Ectodermal cell (in vitro differentiated cells): Measurements from ENCODE around the gene NUP62.
"Not testable (repeated sequence)": the region's sequence is repeated elsewhere in the genome, so short reads cannot be mapped to it uniquely, and the experiment has no call there.

Source experiments
- H3K27ac ChIP-seq: 2 replicates; pipeline ENCODE4 v1.7.0; 2013; ENCODE audit warnings: mild to moderate bottlenecking, low read depth, low read length; ENCODE audit not compliant: insufficient read depth, poor library complexity, severe bottlenecking
- H3K27me3 ChIP-seq: 2 replicates; pipeline ENCODE4 v1.7.0; 2013; ENCODE audit warnings: mild to moderate bottlenecking, low read length; ENCODE audit not compliant: insufficient read depth, control insufficient read depth, poor library complexity, severe bottlenecking
- H3K36me3 ChIP-seq: one replicate; pipeline ENCODE4 v1.7.0; 2013; ENCODE audit warnings: low read length; ENCODE audit not compliant: control insufficient read depth, insufficient read depth
- H3K4me1 ChIP-seq: one replicate; pipeline ENCODE4 v1.7.0; 2013; ENCODE audit warnings: low read length; ENCODE audit not compliant: control insufficient read depth, insufficient read depth
- H3K4me3 ChIP-seq: 2 replicates; pipeline ENCODE4 v1.7.0; 2013; ENCODE audit warnings: low read depth, low read length, control low read depth; ENCODE audit not compliant: insufficient read depth
- H3K9me3 ChIP-seq: 2 replicates; pipeline ENCODE4 v1.7.0; 2013; ENCODE audit warnings: mild to moderate bottlenecking, low read length, moderate library complexity; ENCODE audit not compliant: control insufficient read depth
- WGBS, 2 experiments: methylation state at CpG; one replicate each; pipeline ENCODE4 v1.1.7; 2013; ENCODE audit warnings: missing lambda C conversion rate in 2 of 2; 5-methylcytosine and 5-hydroxymethylcytosine counted together

NUP62 gene

DNA sequence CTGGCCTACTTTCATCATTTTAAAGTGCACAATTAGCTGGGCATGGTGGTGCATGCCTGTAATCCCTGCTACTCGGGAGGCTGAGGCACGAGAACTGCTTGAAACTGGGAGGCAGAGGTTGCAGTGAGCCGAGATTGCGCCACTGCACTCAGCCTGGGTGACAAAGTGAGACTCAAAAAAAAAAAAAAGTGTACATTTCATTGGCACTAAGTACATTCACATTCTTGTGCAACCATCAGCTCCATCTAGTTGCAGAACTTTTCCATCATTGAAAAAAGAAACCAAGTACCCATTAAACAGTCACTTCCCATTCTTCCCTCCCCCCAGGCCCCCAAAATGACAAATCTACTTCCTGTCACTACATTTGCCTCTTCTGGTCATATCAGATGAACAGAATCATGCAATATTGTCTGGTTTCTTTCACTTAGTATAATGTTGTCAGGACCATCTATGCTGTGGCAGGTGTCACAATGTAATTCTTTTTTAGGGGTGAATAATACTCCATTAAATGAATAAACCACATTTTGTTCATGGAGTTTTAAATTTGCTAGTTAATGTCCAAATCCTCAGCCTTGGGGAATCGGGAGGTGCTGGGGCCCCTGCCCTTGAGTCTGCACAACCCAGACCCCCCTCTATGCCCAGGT, 39.1 kb upstream of the NUP62 start:
- no peaks in the 10 kb centered on the region for H3K4me1 ChIP-seq
- no peak overlapping the region for H3K27ac ChIP-seq
- whole genome bisulfite sequencing, 2 experiments, result 87 to 90% methylated on average over 5 of the region's 5 CpGs
- no peaks in the 10 kb centered on the region for H3K27me3 ChIP-seq
- no peak overlapping the region for H3K4me3 ChIP-seq
- H3K9me3 ChIP-seq, result no peaks in the 10 kb centered on the region
- no peaks in the 10 kb centered on the region for H3K36me3 ChIP-seq

DNA sequence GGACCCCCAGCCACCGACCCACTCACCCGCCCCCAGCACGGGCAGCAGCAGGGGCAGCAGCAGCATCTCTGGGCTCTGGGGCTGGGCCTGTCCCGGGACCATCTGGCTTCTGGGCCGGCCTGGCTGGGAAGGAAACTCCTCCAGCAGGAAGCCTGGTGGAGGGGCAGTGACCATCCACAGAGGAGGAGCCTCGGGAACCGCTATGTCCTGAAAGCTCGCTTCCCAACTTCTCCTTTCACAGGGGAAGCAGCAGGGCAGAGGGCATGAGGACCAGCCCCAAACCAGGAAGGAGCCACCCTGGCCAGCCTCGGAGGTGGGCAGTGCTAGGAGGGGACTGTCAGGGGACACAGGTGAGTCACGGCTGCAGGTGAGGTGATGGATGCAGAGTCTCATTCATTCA, 31.7 kb upstream of the NUP62 start, which contains the start of gene SIGLEC11:
SIGLEC11 (minus strand) TSS at position 193 of the 400 bp plus-strand sequence; CDS start at position 102, 91 bp downstream.
- H3K4me1 ChIP-seq, H3K27ac ChIP-seq, H3K36me3 ChIP-seq, H3K9me3 ChIP-seq, H3K27me3 ChIP-seq, H3K4me3 ChIP-seq: not testable (repeated sequence)
- 79 to 82% methylated on average over 5 of the region's 10 CpGs for WGBS, 2 experiments

DNA sequence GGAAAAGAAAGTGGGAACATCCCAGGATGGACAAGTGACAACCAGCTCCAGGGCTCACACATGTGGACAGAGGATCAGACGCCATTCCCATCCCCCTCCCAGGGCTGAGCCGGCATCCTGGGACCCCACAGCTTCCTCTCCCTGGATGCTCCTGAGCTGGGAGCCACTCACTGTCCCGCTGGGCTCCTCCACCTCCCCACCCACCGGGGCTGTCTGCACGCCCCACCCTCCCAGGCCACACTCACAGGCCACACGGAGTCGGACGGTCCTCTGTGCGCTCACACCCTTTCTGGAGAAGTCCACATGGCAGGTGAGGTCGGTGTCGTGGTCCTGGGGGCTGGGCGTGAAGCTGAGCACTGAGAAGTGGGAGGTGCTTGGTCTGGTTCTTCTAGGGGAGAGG, 30.6 kb upstream of the NUP62 start:
- not testable (repeated sequence) for H3K27ac ChIP-seq, H3K9me3 ChIP-seq, H3K36me3 ChIP-seq, H3K27me3 ChIP-seq, H3K4me3 ChIP-seq, H3K4me1 ChIP-seq
- WGBS, 2 experiments, result no CpG with 5 or more reads among the region's 12 CpGs

DNA sequence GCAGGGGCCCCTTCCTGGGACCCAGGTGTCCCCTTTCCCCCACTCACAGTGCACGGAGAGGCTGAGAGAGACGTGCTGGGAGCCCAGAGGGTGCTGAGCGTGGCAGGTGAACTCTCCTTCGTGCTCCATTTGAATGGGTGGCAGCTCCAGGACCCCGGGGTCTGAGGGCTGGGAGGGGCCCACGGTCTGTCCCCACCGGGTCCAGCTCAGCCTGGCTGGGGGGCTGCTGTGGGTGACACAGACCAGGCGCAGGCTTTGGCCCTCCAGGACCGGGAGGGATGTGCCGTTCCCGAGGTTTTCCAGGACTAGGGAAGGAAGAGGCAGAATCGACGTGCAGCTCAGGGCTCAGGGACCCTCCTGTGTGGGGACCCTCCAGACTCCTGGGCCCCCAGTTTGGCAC, 29.3 kb upstream of the NUP62 start:
- not testable (repeated sequence) for H3K9me3 ChIP-seq, H3K27me3 ChIP-seq, H3K27ac ChIP-seq, H3K4me1 ChIP-seq, H3K4me3 ChIP-seq, H3K36me3 ChIP-seq
- WGBS, 2 experiments, result 79 to 83% methylated on average over 13 of the region's 13 CpGs

DNA sequence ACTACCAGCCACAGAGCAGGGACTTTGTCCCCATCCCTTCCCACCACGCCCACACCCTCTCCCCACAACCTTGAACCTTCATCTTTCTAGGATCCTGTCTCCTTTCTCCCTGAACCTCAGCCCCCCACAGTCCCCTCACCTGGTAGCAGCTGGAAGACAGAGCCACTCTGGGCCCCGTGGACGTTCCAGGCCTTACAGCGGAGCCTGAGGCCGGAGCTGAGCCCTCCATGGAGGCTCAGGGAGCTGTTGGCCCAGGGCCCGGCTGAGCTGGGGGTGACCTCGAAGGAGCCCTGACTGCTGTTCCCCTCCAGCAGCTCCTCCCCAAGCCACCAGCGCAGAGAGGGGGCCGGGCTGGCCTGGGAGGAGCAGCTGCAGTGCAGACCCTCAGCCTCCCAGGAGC, 28.8 kb upstream of the NUP62 start:
- H3K27me3 ChIP-seq, H3K27ac ChIP-seq, H3K4me1 ChIP-seq, H3K9me3 ChIP-seq, H3K4me3 ChIP-seq, H3K36me3 ChIP-seq: not testable (repeated sequence)
- WGBS, 2 experiments, result 70 to 77% methylated on average over 9 of the region's 9 CpGs

DNA sequence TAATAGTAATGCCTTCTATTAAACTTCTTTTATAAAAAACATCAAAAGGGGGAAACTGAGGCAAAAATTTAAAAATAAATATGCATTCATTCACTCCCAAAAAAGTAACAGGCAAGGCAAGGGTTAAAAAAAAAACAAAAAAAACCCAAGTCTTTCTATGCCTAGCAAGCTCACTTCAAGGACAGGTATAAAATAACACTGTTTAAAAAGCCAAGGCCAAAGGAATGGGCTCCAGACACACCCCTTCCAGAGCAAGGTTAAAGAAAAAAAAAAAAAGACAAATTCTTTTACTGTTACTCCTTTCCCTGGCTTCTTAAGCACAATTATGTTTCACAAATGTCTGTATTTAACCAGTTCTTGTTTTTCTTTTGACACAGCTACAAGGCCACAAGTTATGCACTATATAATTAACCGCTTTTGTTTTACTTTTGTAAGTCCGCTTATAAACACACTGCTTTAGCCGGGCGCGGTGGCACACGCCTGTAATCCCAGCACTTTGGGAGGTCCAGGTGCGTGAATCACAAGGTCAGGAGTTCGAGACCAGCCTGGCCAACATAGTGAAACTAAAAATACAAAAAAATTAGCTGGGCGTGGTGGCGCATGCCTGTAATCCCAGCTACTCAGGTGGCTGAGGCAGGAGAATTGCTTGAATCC, 28.1 kb upstream of the NUP62 start:
- no peak overlapping the region for H3K4me3 ChIP-seq
- H3K4me1 ChIP-seq, result no peaks in the 10 kb centered on the region
- no peaks in the 10 kb centered on the region for H3K9me3 ChIP-seq
- WGBS, 2 experiments, result 87 to 89% methylated on average over 10 of the region's 10 CpGs
- no peaks in the 10 kb centered on the region for H3K27me3 ChIP-seq
- no peak overlapping the region for H3K27ac ChIP-seq
- H3K36me3 ChIP-seq, result no peaks in the 10 kb centered on the region

DNA sequence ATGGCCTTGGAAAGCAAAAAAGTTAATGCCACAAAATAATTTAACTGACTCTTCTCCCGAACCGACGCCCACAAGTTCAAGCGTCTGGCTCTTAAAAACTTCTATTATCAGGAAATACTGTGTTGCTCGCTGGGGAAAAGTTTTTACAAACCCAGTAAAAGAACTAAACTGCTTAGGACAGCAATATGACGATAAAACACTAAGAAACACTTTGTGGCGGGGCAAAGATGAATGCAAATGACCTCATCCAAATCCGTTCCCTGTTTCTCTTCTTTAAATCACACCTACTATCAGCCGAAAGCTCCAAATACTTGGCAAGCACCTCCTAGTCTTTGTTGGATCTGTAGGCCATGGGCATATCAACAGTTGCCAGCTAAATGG, 26.8 kb upstream of the NUP62 start:
- Histone ChIP-seq H3K27ac (no peak overlapping the region), H3K4me3 (no peak overlapping the region), H3K9me3 (no peaks in the 10 kb centered on the region), H3K36me3 (no peaks in the 10 kb centered on the region), H3K4me1 (no peaks in the 10 kb centered on the region), H3K27me3 (no peaks in the 10 kb centered on the region)
- 93 to 96% methylated on average over 9 of the region's 9 CpGs for WGBS, 2 experiments

DNA sequence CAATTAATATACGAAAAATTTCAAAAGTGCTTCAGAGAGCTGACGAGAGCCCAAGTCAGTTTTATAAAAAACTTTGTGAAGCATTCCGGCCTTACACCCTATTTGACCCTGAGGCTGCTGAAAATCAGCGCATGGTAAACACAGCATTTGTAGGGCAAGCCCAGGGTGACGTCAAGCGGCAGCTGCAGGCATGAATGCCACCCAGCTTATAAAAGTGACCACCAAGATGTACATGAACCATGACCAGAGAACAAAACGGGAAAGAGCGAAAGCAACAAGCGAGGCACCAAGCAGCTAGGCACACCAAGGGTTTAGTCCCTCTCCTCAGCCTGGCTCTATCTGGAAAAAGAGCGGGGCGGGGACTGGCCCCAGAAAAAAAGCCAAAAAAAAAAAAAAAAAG, 25.6 kb upstream of the NUP62 start:
- Histone ChIP-seq H3K27ac (no peak overlapping the region), H3K4me1 (no peaks in the 10 kb centered on the region), H3K4me3 (no peak overlapping the region), H3K9me3 (no peaks in the 10 kb centered on the region), H3K36me3 (no peaks in the 10 kb centered on the region), H3K27me3 (no peaks in the 10 kb centered on the region)
- WGBS, 2 experiments, result 92 to 93% methylated on average over 11 of the region's 11 CpGs

DNA sequence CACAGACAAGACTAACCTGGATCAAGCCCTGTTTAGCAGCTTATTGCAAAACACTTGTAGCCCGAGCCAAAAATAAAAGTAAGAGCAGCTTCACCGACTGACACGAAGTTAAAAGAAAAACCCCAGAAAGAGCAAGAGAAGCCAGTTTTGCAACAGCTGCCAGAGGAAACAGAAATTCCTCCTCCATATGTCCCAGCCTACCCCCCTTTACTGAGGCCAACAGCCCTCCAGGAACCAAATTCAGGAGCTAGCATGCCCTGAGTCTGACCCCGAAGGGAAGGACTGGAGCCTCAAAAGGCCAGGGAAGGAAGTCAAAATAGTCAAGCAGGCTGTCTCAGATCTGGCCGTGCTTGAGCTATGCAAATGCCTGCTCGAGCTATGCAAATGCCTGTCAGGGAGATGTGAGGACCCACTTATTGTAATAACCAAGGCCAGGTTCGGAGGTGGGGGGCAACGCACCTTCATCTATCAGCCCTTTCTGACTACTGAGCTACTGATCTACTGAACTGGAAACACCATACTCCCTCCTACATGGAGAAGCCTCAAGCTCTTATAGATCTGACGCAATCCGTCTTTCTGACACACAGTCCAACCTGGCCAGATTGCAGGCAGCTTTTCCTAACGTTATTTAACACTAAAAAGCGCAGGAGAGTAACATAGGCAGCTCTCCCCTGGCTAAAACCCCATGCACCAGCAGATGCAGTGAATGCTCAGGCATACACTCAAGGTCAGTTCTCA, 25.0 kb upstream of the NUP62 start:
- WGBS, 2 experiments, result 70 to 75% methylated on average over 12 of the region's 12 CpGs
- Histone ChIP-seq H3K4me3 (no peak overlapping the region), H3K36me3 (no peaks in the 10 kb centered on the region), H3K27me3 (no peaks in the 10 kb centered on the region), H3K4me1 (no peaks in the 10 kb centered on the region), H3K27ac (no peak overlapping the region), H3K9me3 (no peaks in the 10 kb centered on the region)

DNA sequence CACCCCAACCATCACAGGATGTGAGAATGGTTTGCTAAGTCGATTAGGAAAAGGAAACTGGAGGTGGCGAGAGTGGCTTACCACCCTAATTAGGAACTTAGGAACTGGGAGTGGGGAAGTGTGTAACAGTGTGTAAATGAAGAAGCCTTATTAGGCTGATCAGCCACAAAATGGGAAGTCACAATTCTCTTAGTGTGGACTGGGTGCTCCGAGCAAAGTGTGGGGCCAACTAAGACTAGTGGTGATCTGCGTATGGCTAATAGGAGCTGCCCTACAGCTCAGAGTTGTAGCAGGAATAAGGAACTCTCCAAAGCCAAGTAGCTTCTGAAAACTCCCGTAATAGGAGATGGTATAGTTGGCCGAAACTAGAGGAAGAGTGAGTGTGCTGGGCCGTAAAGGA, 24.1 kb upstream of the NUP62 start:
- H3K4me3 ChIP-seq, result no peak overlapping the region
- no peaks in the 10 kb centered on the region for H3K9me3 ChIP-seq
- H3K36me3 ChIP-seq, result no peaks in the 10 kb centered on the region
- no peaks in the 10 kb centered on the region for H3K4me1 ChIP-seq
- no peak overlapping the region for H3K27ac ChIP-seq
- 88 to 91% methylated on average over 7 of the region's 7 CpGs for WGBS, 2 experiments
- H3K27me3 ChIP-seq, result no peaks in the 10 kb centered on the region
